Stimulated activated CD8-positive, alpha-beta memory T cell treated with anti-CD3 and anti-CD28 coated beads, Interleukin-15, amount 100 ng/mL, for 1 hour (primary cell): ENCODE data around the gene PRDM11.

ENCODE experiments used
- DNase-seq: peaks from one replicate; pipeline ENCODE4 v3.0.0-alpha.2; 2020; ENCODE audit warnings: low read depth

The PRDM11 gene

DNA sequence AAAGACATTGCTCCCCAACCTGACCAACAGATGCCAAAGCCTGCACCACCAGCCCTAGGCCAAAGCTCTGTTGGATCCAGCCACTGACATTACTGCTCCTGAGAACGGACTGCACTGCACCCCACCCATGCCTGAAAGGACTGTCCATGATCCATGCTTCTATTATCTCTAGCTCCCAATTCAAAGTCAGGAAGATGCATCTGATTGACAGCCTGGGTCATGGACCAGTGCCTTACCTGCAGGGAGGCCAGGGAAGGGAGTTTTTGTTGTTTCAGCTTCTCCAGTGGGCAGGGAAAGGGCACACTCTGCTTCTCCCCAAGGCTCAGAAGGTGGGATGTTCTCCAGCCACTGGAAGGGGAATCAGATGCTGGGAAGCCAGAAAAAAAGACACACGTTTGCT is 4.8 kb upstream of the PRDM11 start:
- DNase-seq = no peak

- no peak for DNase-seq
Measured at GRCh38 chr11:45142241-45143055, 4.0 kb upstream of the PRDM11 start.

- no peak for DNase-seq
Measured at GRCh38 chr11:45143494-45143893, 2.9 kb upstream of the PRDM11 start.

DNA sequence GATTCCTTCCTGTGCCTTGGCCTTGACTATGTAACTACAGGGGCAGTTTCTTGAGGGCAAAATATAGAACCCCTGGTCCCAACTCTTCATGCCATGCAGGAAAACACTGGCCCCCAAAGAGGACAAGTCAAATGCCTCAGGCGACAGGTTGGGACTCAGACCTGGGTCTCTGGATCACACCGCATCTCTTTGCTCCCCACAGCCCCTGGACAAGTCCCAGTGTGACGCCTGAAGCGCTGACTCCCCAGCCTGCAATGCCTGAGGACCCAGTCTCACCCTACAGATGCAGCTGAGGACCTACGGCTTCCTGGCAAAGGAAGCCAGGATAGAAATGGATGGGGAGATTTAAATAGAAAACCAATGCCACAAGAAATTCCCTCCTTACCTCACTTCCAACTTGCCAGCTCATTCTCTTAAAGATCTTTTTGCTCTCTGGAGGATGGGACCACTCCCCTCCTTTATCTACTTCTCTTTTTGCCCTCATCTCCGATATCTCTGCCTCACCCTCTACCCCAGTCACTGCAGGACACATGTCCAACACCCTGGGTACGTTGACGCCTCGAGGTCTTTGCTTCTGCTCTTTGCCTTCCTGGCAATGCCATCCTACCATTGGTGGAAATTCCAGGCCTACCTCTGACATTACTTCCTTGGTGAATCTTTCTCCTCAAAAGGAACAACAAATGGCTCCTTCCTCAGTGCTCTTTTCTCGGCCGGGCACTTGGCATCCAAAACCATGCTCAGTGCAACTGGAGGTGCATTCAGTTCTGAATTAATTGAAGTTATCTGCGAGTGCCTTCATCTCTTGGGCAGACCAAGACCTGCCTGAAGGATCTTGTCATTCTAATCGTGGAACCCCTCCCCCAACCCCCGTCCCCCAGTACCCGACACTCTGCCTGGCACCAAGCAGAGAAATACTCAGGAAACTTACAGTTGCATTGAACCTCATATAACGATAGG is 2.0 kb upstream of the PRDM11 start:
- no peak for DNase-seq

- DNase-seq = no peak
Measured at GRCh38 chr11:45145083-45145378, 1.4 kb upstream of the PRDM11 start.

DNA sequence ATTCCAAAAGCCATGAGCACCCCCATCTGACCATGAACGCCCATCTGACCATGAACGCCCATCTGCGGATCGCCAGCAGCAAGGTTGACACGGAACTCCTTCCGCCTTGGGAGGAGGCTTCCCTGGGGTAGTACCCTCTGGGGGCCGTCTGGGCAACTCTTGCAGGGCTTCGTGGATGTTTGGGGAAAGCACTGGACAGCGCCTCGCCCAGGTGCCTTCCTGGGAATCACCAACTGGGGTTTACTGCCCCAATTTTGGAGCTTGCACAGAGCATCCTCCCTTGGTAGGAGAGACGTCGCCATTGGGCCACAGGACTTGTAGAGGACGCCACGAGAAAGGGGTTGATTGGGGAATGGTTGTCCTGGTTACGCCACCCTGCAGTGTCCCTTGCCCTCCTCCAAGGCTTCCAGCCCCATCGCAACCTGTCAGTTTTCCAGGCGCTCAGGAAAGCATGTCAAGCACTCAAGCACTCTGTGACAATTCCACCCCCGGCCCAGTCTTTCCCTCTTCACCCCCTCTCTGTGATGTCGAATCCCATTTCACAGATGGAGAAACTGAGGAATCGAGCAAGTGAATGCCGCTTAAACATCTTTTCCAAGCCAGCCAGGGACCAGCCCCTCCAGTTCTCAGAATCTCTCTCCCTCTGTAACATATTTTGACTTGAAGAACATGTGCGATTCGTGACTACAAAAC is 914 bp upstream of the PRDM11 start:
- DNase-seq = no peak

GRCh38 chr11:45147017-45147728 is 734 bp downstream of the PRDM11 start:
- peak; percentile 78 for DNase-seq

DNA sequence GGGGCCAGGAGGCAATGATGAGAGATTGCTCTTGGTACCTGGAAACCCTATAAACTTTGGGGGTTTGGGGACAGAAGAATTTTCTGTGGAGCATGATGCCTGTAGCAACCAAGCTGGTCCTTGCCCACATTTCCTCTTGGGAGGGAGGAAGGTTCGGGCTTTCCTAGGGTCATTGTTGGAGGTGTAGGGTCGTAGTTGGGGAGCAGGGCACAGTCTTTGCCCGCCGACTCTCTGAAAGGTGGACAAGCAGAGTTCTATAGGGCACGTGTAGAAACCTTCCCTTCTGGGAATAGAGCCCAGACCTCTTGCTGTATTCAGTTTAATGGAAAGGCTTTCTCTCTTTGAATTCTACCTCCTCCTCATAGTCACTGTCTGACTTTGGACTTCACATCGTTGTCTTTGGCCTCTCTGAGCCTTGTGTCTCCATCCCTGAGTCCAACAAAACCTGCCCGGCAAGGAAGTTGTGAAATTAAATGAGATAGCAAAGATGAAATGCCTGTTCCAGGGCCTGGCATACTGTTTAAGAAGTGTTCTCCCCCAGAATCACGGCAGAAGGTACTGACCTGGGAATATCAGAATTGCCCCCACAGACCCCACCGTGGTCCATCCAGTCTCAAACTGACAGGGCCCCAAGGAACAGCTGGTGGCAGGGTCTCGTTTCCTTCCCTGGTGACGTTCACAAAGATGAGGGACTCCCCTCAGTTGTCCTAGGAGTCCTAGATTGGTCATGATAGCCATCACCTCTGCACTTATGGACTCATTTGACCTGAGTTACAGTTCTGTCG is 1.6 kb downstream of the PRDM11 start:
- DNase-seq = no peak

DNA sequence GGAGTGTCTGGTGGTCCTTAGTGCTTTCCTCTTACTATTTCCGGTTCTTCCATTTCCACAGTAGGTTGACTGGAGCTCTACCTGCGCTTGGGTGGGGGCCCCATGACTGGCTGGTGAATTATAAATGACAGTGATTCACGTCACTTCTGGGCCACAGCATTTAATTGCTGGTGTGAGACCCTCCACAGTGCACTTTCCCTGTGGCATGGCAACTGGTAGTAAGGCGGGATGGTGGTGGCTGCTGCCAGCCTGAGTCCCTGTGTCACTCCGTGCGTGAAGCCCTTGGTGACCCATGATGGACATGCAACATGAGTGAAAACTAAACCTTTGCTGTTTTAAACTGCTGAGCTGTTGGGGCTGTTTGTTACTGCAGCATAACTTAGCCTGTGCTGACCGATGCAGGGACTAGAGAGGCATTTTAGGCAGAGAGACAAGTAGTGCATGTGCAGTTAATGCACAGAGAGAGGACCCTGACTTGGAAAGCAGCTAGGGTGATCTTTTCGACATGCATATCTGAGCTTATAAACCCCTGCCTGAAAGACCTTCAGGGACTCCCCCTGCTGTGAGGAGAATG is 3.1 kb downstream of the PRDM11 start:
- no peak for DNase-seq

- no peak for DNase-seq
Measured at GRCh38 chr11:45150301-45150700, 3.9 kb downstream of the PRDM11 start.

DNA sequence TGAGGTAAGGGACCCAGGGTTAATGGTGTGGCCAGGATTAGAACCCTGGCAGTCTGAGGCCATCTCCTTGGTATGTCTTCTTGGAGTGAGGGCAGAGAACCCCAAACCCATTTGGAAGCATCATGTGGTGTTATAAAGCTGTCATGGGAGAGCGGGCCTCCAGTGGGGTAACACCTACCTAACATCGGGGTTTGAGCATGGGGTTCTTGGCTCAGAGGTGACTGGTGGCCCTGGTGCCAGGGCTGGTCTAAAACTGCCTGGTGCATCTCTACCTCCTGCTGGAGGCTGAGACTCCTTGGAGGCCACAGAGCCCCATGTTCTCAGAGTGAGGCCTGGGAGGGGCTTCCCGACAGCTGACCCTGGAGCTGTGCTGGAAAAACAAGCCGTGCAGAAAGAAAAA is 4.5 kb downstream of the PRDM11 start:
- DNase-seq = no peak

- DNase-seq = no peak
Measured at GRCh38 chr11:45151362-45151982, 5.0 kb downstream of the PRDM11 start.

DNA sequence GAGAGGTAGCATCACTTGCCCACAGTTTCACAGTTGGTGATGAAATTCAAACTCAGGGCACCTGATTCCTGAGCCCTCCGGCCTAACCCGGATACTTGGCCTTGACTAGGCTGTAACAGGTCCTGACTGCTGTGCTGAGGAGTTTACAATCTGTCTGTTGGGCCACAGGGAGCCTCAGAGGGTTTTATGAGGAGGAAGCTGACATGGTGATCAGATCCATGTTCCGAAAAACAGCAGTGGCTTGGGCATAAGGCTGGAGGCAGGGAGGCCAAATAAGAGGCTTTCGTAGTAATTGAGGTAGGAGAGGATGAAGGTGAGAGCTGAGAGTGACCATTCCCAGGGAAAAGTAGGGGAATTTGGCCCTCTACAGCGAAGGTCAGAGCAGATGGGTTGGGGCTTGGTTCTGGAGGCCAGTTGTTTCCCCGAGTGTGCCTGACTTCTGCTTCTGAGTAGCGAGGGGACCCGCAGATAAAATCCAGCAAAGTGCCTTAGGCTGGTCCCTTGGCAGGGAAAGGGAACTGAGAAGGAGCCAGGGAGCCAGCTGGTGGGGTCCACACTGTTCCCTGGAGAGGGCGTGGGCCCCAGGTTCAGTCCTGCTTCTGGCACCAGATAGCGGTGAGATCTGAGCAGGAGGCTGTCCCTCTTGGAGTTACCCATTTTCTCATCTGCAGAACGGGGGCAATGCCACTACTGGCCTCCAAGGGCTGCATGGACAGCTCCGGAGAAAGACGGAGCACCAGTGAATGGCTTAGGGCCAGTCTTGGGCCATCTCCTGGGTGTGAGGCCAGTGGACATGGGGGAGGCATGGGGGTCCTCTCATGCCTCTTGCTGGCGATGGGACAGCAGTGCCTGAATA is 6.5 kb downstream of the PRDM11 start:
- DNase-seq = no peak

DNA sequence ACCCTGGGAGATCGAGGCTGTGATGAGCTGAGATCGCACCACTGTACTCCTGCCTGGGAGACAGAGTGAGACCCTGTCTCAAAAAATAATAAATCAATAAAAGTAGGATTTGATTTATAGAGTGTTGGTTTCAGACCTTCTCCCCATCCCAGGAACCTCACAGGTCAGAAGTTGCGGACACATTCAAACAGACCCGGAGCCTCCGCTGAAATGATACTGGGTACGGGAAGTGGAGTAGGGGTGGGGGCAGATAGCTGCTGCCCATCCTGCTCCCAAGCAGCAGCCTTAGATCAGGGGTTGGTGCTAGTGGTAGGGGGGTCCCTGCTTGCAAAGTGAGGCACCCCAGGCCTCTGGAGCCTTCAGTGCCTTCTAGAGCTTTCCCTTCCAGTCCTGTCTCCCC is 7.8 kb downstream of the PRDM11 start:
- DNase-seq = no peak

DNA sequence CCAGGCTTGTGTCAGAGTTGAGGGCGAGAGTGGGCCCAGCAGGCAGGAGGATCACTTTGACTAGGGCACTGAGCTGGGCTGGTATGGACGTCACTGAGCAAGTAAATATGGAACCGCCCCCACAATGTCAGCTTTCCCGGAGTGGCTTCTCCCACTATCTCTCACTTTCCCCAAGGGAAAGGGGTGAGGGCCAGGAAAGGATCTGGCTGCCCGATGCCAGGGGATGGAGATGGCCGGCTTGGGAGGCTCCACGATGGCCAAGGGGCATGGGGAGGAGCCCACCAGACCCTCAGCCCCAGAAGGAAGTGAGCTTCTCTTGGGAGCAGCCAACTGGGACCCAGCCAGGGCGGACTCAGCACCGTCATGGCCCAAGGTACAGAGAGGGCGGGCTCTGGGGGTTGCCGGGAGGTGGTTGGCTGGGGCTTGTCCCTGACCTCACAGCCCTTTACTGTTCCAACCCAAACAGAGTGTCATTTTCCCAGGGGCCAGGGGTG is 8.7 kb downstream of the PRDM11 start:
- DNase-seq = no peak

GRCh38 chr11:45155627-45156180 is 9.3 kb downstream of the PRDM11 start:
- DNase-seq = no peak

DNA sequence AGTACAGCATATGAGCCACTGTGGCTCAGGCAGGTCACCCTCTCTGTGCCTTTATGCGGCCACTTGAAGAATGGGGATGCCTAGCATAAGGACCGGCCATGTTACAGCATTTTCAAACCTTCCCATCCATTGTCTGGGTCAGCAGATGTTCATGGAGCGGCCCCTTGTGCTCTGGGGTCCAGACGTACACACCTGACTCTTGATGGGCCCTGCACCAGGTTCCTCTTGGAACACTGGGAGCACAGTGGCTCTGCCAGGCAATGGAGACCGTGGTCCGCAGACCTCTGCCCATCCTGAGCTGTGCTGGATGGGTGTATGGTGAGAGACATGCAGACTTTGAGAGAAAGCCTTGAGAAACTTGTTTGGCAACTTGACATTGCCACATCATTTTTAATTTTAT is 9.8 kb downstream of the PRDM11 start:
- no peak for DNase-seq

DNA sequence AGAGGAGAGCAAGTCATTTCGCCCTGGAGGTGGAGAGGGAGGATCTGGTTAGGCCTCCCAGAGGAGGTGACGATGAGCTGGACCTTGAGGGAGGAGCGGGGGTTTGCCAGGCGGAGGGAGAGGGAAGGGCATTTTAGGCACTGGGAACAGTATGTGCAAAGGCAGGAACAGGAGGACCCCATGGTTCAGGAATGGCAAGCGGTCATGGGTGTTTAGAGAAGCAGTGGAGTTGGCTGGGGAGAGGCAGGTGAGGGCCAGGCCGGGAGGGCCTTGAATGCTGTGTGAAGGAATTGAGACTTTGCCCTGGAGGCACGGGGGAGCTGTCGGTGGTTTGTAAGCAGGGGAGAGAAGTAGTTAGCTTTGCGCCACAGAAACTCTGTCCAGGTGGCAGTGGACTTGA is 10.3 kb downstream of the PRDM11 start:
- DNase-seq = no peak
